K562 (cell line): ENCODE data around the gene PRSS53. TPM values are rescaled to one million over a fixed set of nuclear protein-coding genes. Genes with fewer than 3 reads are reported as not detected.

Experiments used
- ATAC-seq: fragments of 200-7000 bp; cut with Tn5 transposase; 3 replicates; pipeline ENCODE4 v1.9.1; 2020; ENCODE audit warnings: moderate library complexity
- BruUV-seq: library from RNA; stranded (reverse); fragments of 400-500 nt; replicated peaks from 2 replicates; lab custom pipeline; 2021; lab: Mats Ljungman, UMichigan
- CTCF ChIA-PET: fragments of 300-600 bp; formaldehyde crosslinking; extraction: SDS; loops from one replicate; lab custom pipeline; 2021; ENCODE audit warnings: low intra/inter-chr PET ratio; lab: Yijun Ruan, JAX
- POLR2A ChIA-PET: fragments of 300-600, 350-650 bp; sonication (Branson Sonifier 250); formaldehyde crosslinking; extraction: SDS; loops from one replicate; lab custom pipeline; 2021; ENCODE audit warnings: antibody characterized with exemption, inconsistent platforms; lab: Yijun Ruan, JAX
- DNase-seq, 4 experiments: peaks; one replicate each; pipeline versions ENCODE4 v3.0.0 to v3.0.0-alpha.2; 2011 to 2018; ENCODE audit warnings: low spot score in 3 of 4, mixed read lengths in 3 of 4; ENCODE audit errors: extremely low read depth in 1 of 4
- FAIRE-seq: peaks from 2 replicates; lab custom pipeline; 2011; peaks lifted over from hg19 to GRCh38; lab: Jason Lieb, UNC
- H2AFZ ChIP-seq: 2 replicates; pipeline ENCODE4 v1.6.0; 2011; ENCODE audit warnings: low read depth, low read length, control low read depth, inconsistent platforms
- H3K27ac ChIP-seq: fragments of 200-600 bp; 3 replicates; pipeline ENCODE4 v1.8.0; 2011; ENCODE audit warnings: low read depth, mild to moderate bottlenecking, control low read depth, inconsistent platforms, low read length, moderate library complexity, mixed read lengths; ENCODE audit errors: extremely low read depth
- H3K27me3 ChIP-seq, 2 experiments: fragments of 300-600 bp in 1 of 2; 2 replicates in 1 of 2; 3 replicates in 1 of 2; pipeline versions ENCODE4 v1.6.0 to v1.8.0; 2011; ENCODE audit warnings: inconsistent platforms in 2 of 2, low read length in 2 of 2, mild to moderate bottlenecking in 1 of 2, mixed read lengths in 1 of 2, moderate library complexity in 1 of 2; ENCODE audit not compliant: control insufficient read depth in 2 of 2, insufficient read depth in 2 of 2
- H3K36me3 ChIP-seq: fragments of 300-600 bp; 3 replicates; pipeline ENCODE4 v1.8.0; 2011; ENCODE audit warnings: mild to moderate bottlenecking, low read length, inconsistent platforms; ENCODE audit not compliant: control insufficient read depth, insufficient read depth
- H3K4me1 ChIP-seq, 2 experiments: fragments of 200-600 bp in 1 of 2; replicated peaks in 1 of 2; 2 replicates in 1 of 2; 3 replicates in 1 of 2; pipeline versions ENCODE4 v1.5.1 to v1.8.0; 2011; ENCODE audit warnings: inconsistent platforms in 2 of 2, low read length in 2 of 2, mild to moderate bottlenecking in 1 of 2, mixed read lengths in 1 of 2, moderate library complexity in 1 of 2; ENCODE audit not compliant: control insufficient read depth in 2 of 2, insufficient read depth in 2 of 2
- H3K4me2 ChIP-seq: 2 replicates; pipeline ENCODE4 v1.6.1; 2011; ENCODE audit warnings: low read length, control low read depth, inconsistent platforms, mixed read lengths; ENCODE audit not compliant: insufficient read depth
- H3K4me3 ChIP-seq: fragments of 200-600 bp; sonication (generic), shearing (Covaris generic); 2 replicates; pipeline ENCODE4 v1.5.1; 2016; ENCODE audit warnings: control low read depth, inconsistent platforms
- H3K79me2 ChIP-seq: fragments of 200-600 bp; 3 replicates; pipeline ENCODE4 v1.8.0; 2011; ENCODE audit warnings: low read length, inconsistent platforms; ENCODE audit not compliant: control insufficient read depth, insufficient read depth
- H3K9ac ChIP-seq, 2 experiments: 2 replicates each; pipeline versions ENCODE4 v1.6.0 to v1.6.1; 2011; ENCODE audit warnings: low read depth in 2 of 2, low read length in 2 of 2, control low read depth in 1 of 2, inconsistent platforms in 1 of 2, mild to moderate bottlenecking in 1 of 2, mixed read lengths in 1 of 2; ENCODE audit not compliant: insufficient read depth in 1 of 2
- H3K9me1 ChIP-seq: one replicate; pipeline ENCODE4 v1.6.0; 2011; ENCODE audit warnings: inconsistent platforms, mild to moderate bottlenecking, low read length, moderate library complexity; ENCODE audit not compliant: control insufficient read depth, insufficient read depth
- H3K9me3 ChIP-seq: replicated peaks from 2 replicates; pipeline ENCODE4 v1.5.1; 2011; ENCODE audit warnings: low read depth, low read length, inconsistent platforms; ENCODE audit not compliant: control insufficient read depth, insufficient read depth
- H4K20me1 ChIP-seq: replicated peaks from 2 replicates; pipeline ENCODE4 v1.6.1; 2011; ENCODE audit warnings: low read length, inconsistent platforms, mixed read lengths; ENCODE audit not compliant: control insufficient read depth, insufficient read depth
- BRF1 ChIP-seq: IDR thresholded peaks from 3 replicates; pipeline ENCODE4 v1.6.1; 2011; ENCODE audit warnings: borderline replicate concordance, mild to moderate bottlenecking; ENCODE audit not compliant: insufficient read length; ENCODE audit errors: extremely low read depth
- ELF1 ChIP-seq: fragments of 200-800 bp; sonication (Bioruptor generic); IDR thresholded peaks from 2 replicates; pipeline ENCODE4 v1.6.1; 2016; ENCODE audit warnings: missing genetic modification characterization, missing compliant biosample characterization
- HDAC2 ChIP-seq: fragments of 450-650 bp; IDR thresholded peaks from 2 replicates; pipeline ENCODE4 v1.6.1; 2016; ENCODE audit warnings: mild to moderate bottlenecking
- ILF3 ChIP-seq: fragments of 450-650 bp; IDR thresholded peaks from 2 replicates; pipeline ENCODE4 v1.6.1; 2018; ENCODE audit warnings: antibody characterized with exemption, mild to moderate bottlenecking, moderate library complexity, borderline replicate concordance
- ILK ChIP-seq: fragments of 450-650 bp; IDR thresholded peaks from 2 replicates; pipeline ENCODE4 v1.6.1; 2016; ENCODE audit warnings: missing genetic modification characterization, low read depth, mild to moderate bottlenecking, missing compliant biosample characterization, moderate library complexity, borderline replicate concordance
- NR3C1 ChIP-seq: sonication (generic); formaldehyde crosslinking; IDR thresholded peaks from 2 replicates; pipeline ENCODE4 v1.8.1; 2022; ENCODE audit warnings: missing genetic modification reagents
- POLR3A ChIP-seq: IDR thresholded peaks from 2 replicates; pipeline ENCODE4 v1.6.1; 2011; ENCODE audit warnings: borderline replicate concordance, mild to moderate bottlenecking, moderate library complexity; ENCODE audit not compliant: insufficient read length, insufficient read depth; ENCODE audit errors: extremely low read depth
- SAFB ChIP-seq: fragments of 200-400 bp; formaldehyde crosslinking; IDR thresholded peaks from 2 replicates; pipeline ENCODE4 v1.6.1; 2017; ENCODE audit warnings: low read depth, low read length, borderline replicate concordance
- TAF15 ChIP-seq: fragments of 200-400 bp; formaldehyde crosslinking; IDR thresholded peaks from 2 replicates; pipeline ENCODE4 v1.6.1; 2017; ENCODE audit warnings: mild to moderate bottlenecking, low read depth, low read length, moderate library complexity
- TGIF2 ChIP-seq: sonication (generic); formaldehyde crosslinking; IDR thresholded peaks from 2 replicates; pipeline ENCODE4 v1.8.1; 2022; ENCODE audit warnings: mild to moderate bottlenecking, missing genetic modification reagents, moderate library complexity
- ZFP36 ChIP-seq: fragments of 150-350 bp; IDR thresholded peaks from 2 replicates; pipeline ENCODE4 v1.6.1; 2018; ENCODE audit warnings: low read length, low read depth; ENCODE audit not compliant: partially characterized antibody
- ZNF274 ChIP-seq: IDR thresholded peaks from 2 replicates; pipeline ENCODE4 v1.6.1; 2011; ENCODE audit warnings: low read depth, mild to moderate bottlenecking, low read length, moderate library complexity, borderline replicate concordance
- ZNF512 ChIP-seq: IDR thresholded peaks from 2 replicates; pipeline ENCODE4 v1.6.1; 2016; ENCODE audit warnings: missing genetic modification characterization, missing compliant biosample characterization
- WGBS: fragments of 100-300 bp; shearing (Covaris generic); methylation state at CpG from one replicate; pipeline ENCODE4 v1.1.6; 2016; ENCODE audit warnings: low coverage, mixed read lengths; ENCODE audit not compliant: insufficient coverage; ENCODE audit errors: missing lambda C conversion rate; 5-methylcytosine and 5-hydroxymethylcytosine counted together
- in situ Hi-C: fragments of 300-500 bp; cut with MboI; formaldehyde crosslinking; loops from 4 replicates; pipeline ENCODE4 v1.15.0; 2018; ENCODE audit warnings: inconsistent platforms, mixed read lengths
- intact Hi-C: fragments of 100-400 bp; cut with micrococcal nuclease; formaldehyde crosslinking; loops from 2 replicates; pipeline ENCODE4 v1.14.2; 2022
- polyA plus RNA-seq, 8 experiments: library from polyadenylated mRNA; depleted of rRNA in 4 of 8; stranded (reverse) in 5 of 8; unstranded in 3 of 8; fragments of >200 nt; fragmentation: Nextera tagmentation in 2 of 8; fragmentation: Illumina TruSeq in 1 of 8; extraction: Ambion mirVana in 2 of 8; extraction: Trizol in 1 of 8; gene quantifications; 2 replicates each; pipeline versions ENCODE4 v1.2.1 to v1.2.3, GENCODE V29; 2011 to 2014; ENCODE audit warnings: inconsistent platforms in 1 of 8, missing spikeins in 1 of 8
- total RNA-seq, 7 experiments: library from RNA; depleted of rRNA in 6 of 7; stranded (reverse); fragments of >200 nt in 6 of 7; fragmentation: Illumina TruSeq in 2 of 7; extraction: Trizol in 2 of 7; gene quantifications; 2 replicates each; pipeline versions ENCODE4 v1.2.1 to v1.2.3, GENCODE V29; 2011 to 2021; ENCODE audit warnings: low replicate concordance in 1 of 7
- TF ChIP-seq, protein P1 (sequence below): sonication (generic); formaldehyde crosslinking; IDR thresholded peaks from 2 replicates; pipeline ENCODE4 v1.8.0; 2022; ENCODE audit warnings: mild to moderate bottlenecking, missing genetic modification reagents
- TF ChIP-seq, protein P2 (sequence below): fragments of 450-650 bp; IDR thresholded peaks from 2 replicates; pipeline ENCODE4 v1.6.1; 2016; ENCODE audit warnings: low read depth, mild to moderate bottlenecking, moderate library complexity

The PRSS53 gene
- total and polyA plus RNA-seq, 9 of the 15 experiments (the other 6 are each of a cell fraction or from before 2014, with no cell fraction given) = 0.40 to 1.9 (median 0.78) TPM; not detected in 2

- Histone ChIP-seq H3K79me2 (peaks cover 62% of the 10 kb centered on the region), H3K27ac (no peak overlapping the region), H3K9ac (peak overlapping the region in 1 of 2 experiments; percentile 37; a peak in 1 of 4 replicates), H3K4me1 (peaks cover 11 to 52% of the 10 kb centered on the region in 2 experiments; a peak in 4 of 5 replicates), H3K9me3 (no peaks in the 10 kb centered on the region), H3K4me2 (no peak overlapping the region), H3K4me3 (no peak overlapping the region), H2AFZ (no peak overlapping the region), H3K9me1 (no peaks in the 10 kb centered on the region), H3K36me3 (peaks cover 57% of the 10 kb centered on the region), H3K27me3 (no peaks in the 10 kb centered on the region), H4K20me1 (no peaks in the 10 kb centered on the region; the same call in 1 of the 2 replicates)
- FAIRE-seq (no peak), DNase-seq (no peak), ATAC-seq (no peak)
- ChIA-PET CTCF (no interaction called here), POLR2A (interaction anchor here (0.5 to 3.3 kb wide), 4 partner anchors 9 to 183 kb away, joined by 3 to 32 read pairs (median 4); partner anchors contain the start of gene ITGAM)
- intact Hi-C loops (no loop called here), in situ Hi-C loops (no loop called here)
- BruUV-seq = no TSS peak
- whole genome bisulfite sequencing = 78% methylated on average over 10 of the region's 16 CpGs
- TF ChIP-seq ZNF512 (tag) (no peak), POLR3A (no peak), TAF15 (no peak), ZFP36 (no peak), TGIF2 (CRISPR knock-in tag) (no peak), ILF3 (no peak), SAFB (no peak), ZNF274 (no peak), ILK (tag) (no peak), ELF1 (no peak), BRF1 (no peak), HDAC2 (no peak), NR3C1 (no peak)
- TF ChIP-seq, protein P1, sequence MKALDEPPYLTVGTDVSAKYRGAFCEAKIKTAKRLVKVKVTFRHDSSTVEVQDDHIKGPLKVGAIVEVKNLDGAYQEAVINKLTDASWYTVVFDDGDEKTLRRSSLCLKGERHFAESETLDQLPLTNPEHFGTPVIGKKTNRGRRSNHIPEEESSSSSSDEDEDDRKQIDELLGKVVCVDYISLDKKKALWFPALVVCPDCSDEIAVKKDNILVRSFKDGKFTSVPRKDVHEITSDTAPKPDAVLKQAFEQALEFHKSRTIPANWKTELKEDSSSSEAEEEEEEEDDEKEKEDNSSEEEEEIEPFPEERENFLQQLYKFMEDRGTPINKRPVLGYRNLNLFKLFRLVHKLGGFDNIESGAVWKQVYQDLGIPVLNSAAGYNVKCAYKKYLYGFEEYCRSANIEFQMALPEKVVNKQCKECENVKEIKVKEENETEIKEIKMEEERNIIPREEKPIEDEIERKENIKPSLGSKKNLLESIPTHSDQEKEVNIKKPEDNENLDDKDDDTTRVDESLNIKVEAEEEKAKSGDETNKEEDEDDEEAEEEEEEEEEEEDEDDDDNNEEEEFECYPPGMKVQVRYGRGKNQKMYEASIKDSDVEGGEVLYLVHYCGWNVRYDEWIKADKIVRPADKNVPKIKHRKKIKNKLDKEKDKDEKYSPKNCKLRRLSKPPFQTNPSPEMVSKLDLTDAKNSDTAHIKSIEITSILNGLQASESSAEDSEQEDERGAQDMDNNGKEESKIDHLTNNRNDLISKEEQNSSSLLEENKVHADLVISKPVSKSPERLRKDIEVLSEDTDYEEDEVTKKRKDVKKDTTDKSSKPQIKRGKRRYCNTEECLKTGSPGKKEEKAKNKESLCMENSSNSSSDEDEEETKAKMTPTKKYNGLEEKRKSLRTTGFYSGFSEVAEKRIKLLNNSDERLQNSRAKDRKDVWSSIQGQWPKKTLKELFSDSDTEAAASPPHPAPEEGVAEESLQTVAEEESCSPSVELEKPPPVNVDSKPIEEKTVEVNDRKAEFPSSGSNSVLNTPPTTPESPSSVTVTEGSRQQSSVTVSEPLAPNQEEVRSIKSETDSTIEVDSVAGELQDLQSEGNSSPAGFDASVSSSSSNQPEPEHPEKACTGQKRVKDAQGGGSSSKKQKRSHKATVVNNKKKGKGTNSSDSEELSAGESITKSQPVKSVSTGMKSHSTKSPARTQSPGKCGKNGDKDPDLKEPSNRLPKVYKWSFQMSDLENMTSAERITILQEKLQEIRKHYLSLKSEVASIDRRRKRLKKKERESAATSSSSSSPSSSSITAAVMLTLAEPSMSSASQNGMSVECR (CRISPR knock-in tag) = no peak
- TF ChIP-seq, protein P2, sequence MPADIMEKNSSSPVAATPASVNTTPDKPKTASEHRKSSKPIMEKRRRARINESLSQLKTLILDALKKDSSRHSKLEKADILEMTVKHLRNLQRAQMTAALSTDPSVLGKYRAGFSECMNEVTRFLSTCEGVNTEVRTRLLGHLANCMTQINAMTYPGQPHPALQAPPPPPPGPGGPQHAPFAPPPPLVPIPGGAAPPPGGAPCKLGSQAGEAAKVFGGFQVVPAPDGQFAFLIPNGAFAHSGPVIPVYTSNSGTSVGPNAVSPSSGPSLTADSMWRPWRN = no peak
Observed at GRCh38 chr16:31076319-31076718, 12.4 kb downstream of the PRSS53 start.
